GM12872 (cell line): ENCODE measurements around the gene RNU2-63P.

Source experiments
- TF ChIP-seq, protein P1 (sequence below): IDR thresholded peaks from 3 replicates; pipeline ENCODE4 v1.5.1; 2011; ENCODE audit warnings: low read depth, mild to moderate bottlenecking, low read length, moderate library complexity; ENCODE audit not compliant: insufficient read depth

RNU2-63P gene

DNA sequence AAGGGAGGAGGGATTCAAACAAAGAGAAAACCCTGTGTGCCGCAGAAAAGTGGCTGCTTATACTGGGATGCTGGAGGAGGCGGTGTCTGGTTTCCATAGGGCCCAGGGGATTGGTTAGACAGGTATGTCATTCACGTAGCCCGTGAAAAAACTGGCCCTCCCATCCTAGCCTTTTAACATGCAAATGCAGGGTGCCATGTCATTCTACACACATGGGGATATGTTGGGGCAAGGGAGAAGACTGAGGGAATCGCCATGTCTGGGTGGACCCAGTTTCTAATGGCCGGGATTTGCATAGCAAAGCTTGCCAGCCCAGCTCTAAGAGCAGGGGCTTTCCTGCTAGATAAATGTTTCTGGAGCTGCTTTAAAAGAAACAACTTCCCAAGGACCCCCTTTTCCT is 8.2 kb upstream of the RNU2-63P start:
- TF ChIP-seq, protein P1, sequence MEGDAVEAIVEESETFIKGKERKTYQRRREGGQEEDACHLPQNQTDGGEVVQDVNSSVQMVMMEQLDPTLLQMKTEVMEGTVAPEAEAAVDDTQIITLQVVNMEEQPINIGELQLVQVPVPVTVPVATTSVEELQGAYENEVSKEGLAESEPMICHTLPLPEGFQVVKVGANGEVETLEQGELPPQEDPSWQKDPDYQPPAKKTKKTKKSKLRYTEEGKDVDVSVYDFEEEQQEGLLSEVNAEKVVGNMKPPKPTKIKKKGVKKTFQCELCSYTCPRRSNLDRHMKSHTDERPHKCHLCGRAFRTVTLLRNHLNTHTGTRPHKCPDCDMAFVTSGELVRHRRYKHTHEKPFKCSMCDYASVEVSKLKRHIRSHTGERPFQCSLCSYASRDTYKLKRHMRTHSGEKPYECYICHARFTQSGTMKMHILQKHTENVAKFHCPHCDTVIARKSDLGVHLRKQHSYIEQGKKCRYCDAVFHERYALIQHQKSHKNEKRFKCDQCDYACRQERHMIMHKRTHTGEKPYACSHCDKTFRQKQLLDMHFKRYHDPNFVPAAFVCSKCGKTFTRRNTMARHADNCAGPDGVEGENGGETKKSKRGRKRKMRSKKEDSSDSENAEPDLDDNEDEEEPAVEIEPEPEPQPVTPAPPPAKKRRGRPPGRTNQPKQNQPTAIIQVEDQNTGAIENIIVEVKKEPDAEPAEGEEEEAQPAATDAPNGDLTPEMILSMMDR, result no peak

DNA sequence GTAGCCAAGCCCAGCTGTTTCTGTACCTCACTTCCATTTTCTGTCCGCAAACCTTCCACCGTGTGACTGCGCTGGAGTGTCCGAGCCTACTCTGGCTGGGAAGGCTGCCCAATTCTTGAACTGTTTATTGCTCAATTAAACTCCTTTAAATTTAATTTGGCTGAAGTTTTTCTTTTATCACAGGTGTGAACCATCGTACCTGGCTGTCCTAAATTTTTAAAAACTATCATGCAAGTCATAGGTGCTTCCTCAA is 6.2 kb upstream of the RNU2-63P start:
- TF ChIP-seq, protein P1, result no peak

DNA sequence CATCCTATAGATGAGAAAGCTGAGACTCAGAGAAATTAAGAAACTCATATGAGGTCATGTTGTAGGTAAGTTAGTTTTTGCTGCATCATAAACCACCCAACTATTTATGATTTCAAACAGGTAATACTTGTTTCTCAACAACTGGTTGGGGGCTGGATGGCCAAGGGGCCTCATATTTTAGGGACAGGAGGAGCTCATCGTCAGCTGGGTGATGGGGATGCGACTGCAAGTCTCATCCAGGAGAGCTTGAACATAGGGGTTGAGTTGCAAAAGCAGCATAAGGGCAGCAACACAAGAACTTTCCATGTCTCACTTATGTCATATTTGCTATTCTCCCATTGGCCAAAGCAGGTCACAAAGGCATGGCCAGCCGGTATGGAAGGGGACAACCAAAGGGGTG is 3.6 kb upstream of the RNU2-63P start:
- TF ChIP-seq, protein P1, result no peak

DNA sequence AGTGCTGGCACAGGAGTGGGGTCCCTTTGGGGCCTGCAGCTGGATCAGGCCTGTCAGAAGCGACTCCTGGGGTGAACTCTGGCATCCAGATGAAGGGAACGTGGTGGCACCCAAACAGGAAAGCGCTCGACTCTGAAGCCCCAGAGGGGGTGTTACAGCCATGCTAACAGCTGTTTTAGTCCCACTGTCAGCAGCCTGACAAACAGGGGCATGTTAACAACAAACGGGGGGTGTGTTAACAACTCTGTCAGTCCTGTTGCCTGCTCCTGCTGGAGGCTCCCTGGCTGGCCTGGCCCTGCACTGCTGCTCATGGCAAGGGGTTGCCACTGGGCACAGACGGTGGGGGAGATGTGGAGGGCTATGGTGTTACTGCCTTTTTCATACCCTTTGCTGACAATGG is 2.6 kb upstream of the RNU2-63P start:
- TF ChIP-seq, protein P1, result no peak

DNA sequence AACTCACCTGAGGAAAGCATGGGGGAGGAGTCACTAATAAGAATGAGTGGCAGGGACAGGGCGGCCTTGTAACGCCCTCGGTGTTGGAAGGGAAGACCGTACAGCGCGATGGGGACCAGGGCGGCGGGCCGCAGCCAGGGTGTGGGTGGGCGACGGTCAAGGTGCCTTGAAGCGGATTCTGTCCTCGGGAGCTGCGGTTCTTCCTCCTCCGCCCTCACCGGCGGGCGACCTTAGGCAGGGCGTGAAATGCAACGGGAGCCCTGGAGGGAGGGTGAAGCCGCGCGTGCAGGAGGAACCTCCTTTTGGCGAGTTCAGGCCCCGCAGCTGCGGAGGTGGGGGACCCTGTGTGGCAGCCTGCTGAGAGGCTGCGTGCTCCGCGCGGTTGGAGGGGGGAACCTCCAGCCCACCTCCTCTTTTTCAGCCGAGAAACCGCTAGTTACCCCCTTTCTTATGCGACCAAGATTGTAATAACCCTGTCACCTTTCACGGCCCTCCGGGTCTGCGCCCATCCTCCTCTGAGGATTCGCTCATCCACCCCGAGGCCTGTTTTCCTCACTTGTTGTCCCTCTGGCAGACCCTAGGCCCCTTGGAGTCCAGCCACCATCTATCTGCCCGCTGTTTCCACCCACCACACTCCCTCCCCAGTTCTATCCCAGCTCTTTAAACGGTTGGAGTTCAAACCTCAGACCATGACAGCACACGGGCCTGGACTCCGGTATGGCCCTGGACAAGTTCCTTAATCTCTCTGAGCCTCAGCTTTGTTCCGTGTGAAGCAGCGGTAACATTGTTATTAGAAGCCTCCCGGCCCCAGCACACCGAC is 823 bp upstream of the RNU2-63P start:
- TF ChIP-seq, protein P1, result no peak

DNA sequence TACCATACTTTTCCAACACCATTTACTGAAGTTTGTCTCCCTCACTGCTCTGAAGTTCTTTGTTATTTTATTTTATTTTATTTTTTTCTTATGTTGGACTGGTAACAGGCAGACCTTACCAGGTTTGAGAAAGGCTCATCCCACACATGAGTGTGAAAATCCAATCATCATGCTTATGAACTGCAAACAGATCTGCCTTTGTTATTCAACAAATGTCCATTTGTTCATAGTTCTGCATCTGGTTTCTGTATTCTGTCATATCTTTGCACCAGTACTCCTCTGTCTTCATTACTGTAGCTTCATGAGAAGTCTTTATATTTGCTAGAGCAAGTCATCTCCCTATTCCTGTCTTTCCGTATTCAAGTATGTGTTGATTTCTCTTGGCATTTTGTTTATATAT is 5.3 kb downstream of the RNU2-63P start:
- TF ChIP-seq, protein P1, result no peak

DNA sequence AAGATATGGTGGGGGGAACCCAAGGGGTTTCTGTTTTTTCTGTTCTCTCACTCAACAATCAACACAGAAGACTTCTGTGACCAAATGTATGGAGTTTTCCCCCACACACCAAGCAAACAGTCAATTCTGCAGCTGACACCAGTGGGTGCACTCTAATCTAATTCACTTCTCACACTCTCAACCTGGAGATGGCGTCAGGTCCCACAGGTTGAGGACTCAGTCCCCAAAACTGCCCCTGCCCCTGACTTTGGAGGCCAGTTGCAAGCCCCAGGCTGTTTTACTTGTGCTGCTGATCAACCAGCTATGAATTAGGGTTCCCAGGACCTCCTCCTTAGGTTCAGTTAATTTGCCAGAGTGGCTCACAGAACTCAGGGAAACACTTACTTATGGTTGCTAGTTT is 6.2 kb downstream of the RNU2-63P start:
- TF ChIP-seq, protein P1, result no peak
